ENCODE results near the gene MAMDC2.

The MAMDC2 gene

GRCh38 chr9:70065572-70065971 is 21.9 kb downstream of the MAMDC2 start:
- no peak for DNase-seq

DNA sequence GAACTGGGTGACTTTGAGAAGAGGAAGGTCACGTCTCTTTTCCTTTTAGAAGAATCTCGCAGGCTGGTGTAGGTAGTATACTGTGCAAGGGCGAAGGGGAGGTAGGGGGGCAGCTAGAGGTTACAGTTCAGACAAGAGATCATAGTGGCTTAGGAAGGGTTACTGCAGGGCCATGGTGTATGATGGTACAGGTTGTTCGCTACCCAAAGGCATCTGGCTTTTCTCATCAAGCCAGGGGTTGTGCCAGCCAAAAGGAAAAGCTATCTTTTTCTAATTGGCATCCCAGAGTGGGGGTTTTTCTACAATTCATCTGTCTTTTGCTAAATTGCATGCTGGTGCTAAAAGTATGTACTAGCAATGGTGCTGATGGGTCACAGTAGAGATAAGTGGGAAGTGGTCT is 22.8 kb downstream of the MAMDC2 start:
- DNase-seq, result no peak

DNA sequence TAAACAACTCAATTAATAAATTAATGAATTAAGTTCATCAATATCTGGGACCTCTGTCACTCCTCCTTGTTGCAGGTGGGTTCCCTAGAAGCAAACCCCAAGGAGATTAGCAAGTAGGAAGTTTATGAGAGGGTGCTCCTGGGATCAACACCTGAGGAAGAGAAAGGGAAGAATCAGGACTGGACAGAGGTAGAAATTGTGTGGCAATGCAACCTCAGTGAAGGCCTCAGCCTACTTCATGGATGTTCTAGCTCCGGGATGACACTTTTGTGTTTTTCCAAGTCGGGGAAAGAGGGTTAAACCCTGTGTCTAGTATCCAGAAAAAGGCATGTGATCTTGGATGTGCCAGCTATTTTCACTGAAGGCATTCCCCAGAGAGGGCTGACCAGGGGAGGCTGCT is 23.2 kb downstream of the MAMDC2 start:
- no peak for DNase-seq

GRCh38 chr9:70069704-70070103 is 26.1 kb downstream of the MAMDC2 start:
- no peak for DNase-seq

GRCh38 chr9:70073193-70073592 is 29.5 kb downstream of the MAMDC2 start:
- no peak for DNase-seq

DNA sequence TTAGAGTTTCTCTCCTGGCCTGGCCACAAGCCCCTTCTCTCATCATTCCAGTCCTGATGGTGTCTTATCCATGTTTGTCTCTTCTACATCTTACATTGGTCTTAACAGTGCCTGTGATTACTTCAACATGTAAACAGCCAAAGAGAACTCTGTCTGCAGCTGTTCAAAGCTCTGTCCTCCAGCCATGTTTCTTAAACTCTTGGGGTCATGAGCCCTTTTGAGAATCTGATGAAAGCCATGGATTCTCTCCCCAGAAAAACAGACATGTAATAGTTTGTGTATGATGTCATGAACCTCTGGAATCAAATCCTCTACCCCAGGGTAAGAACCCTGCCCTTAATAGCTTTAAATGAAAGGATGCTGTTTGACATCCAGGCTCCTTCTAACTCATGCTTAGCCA is 30.1 kb downstream of the MAMDC2 start:
- no peak for DNase-seq

DNA sequence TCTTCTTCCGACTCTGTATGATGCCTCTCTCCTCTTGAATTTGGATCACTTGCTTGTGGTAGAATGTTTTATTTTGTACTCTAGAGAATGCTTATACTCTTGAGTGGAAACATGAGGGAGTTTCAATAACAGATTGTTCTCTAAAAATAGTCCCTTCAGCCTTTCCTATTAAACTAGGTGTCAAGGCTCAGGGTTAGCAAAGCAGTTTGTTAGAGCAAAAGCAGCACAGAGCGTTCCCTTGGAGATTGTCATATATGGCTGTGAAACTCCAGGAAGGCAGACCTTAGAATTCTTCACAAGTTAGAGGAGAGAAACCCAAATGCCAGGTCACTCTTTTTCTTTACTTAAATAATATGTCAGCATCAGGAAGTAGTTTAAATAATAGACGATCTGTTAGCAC is 33.0 kb downstream of the MAMDC2 start:
- no peak for DNase-seq

GRCh38 chr9:70079417-70080037 is 35.9 kb downstream of the MAMDC2 start:
- DNase-seq, result peak; percentile 28

DNA sequence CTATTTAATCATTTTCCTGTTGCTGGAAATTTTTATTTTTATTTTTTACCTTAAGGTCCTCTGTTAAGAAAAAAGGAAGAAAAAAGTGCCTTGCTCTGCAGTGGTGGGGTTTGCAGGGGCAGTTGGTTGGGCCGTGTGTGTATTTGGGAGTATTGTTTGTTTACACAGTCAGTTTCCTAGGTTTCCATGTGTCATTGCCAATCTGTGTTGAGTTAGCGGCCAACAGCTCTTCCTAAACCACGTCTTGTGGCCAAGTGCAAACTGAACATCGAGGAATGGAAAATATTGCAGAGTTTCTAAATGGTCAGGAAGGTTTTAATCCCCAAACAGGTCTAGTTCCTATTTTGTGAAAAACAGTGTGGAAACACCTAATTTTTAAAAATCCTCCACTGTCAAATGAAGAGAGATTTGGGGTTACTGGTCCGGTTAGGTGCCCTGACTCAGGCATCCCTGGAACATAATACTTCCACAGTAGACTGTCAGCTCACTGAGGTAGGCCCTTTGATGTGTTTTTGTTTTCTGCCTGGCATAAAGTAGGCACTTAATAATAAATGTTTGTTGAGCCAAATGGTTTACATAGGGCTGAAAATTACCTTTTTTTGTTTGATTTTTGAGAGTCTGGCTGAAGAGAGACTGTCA is 37.0 kb downstream of the MAMDC2 start:
- DNase-seq, result no peak

DNA sequence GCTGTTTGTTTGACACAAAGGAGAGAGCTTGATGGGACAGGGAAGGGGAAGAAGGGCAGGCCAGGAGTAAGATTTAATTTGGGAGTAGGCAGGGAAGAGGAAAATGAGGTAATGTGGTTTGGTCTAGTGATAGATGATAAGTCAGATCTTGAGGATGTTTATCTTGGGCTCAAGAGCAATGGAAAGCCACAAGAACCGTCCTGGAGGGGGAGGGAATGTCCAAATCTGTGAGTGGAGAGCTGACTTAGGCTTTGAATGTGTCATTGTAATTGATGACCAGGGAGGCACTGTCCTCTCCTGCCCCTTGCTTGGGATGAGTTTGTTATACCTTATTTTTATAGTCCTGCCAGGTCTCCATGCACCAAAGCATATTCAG is 37.5 kb downstream of the MAMDC2 start:
- peak; percentile 1 for DNase-seq

- DNase-seq, result no peak
These were observed 39.8 kb downstream of the MAMDC2 start for GRCh38 chr9:70083429-70083828.

GRCh38 chr9:70085241-70085640 is 41.6 kb downstream of the MAMDC2 start:
- no peak for DNase-seq

DNA sequence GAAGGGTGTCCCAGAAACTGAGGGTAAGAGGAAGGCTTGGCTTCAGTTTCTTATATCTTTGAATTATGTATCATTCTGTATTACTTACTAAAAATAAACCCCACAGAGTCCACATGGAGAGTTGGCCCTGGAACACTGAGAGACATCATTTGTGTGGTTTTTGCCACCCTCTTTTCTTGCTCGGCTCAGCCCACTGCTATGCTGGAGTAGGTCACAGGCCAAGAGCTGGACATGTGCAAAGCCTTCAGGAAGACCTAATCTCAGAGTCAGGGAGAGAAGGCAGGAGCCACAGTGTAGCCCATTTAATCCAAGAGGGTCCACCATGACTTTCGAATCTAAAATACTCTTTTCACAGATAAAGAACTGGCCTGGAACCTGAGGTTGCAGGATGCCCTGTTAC is 47.5 kb downstream of the MAMDC2 start:
- DNase-seq, result no peak

- DNase-seq, result no peak
These were observed 47.9 kb downstream of the MAMDC2 start for GRCh38 chr9:70091572-70091971.

GRCh38 chr9:70092190-70092589 is 48.5 kb downstream of the MAMDC2 start:
- no peak for DNase-seq

GRCh38 chr9:70093095-70093494 is 49.4 kb downstream of the MAMDC2 start:
- no peak for DNase-seq

DNA sequence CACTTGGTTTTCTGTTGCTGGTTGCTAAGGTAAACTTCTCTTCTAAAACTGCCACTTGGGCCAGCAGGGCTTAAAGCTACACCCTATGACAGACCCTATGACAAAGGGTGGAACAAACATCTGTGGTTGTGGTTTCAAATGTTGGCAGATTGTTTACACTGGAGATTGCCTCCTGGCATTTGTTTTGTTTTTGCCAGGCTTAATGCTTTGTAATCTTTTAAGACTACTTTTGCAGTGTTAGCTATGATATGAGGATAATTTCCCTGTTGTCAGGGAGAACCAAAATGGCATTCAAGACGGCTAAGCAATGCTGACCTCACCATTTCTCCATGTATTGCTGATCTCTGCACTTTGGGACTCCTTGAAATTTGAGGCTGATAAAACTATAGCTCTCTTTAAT is 50.3 kb downstream of the MAMDC2 start:
- no peak for DNase-seq

DNA sequence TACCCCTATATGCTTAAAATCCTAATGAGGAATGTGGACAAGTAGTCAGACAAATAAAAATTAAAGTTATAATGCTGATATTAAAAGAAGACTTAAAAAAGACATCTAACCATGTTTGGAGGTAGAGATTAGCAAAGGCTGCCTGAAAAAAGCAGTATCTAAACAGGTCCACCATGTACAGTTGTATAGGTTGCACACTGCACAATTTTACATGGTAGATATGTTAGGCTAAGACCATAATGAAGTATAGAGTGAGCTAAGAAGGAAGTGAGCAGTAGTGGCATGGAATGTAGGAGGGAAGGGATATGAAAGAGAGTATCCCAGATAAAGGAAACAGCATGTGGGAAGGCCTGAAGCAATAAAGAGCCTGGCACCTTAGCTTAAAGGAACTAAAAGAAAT is 51.1 kb downstream of the MAMDC2 start:
- DNase-seq, result no peak

GRCh38 chr9:70097187-70097586 is 53.5 kb downstream of the MAMDC2 start:
- DNase-seq, result no peak

- no peak for DNase-seq
These were observed 56.7 kb downstream of the MAMDC2 start for GRCh38 chr9:70100362-70100761.

DNA sequence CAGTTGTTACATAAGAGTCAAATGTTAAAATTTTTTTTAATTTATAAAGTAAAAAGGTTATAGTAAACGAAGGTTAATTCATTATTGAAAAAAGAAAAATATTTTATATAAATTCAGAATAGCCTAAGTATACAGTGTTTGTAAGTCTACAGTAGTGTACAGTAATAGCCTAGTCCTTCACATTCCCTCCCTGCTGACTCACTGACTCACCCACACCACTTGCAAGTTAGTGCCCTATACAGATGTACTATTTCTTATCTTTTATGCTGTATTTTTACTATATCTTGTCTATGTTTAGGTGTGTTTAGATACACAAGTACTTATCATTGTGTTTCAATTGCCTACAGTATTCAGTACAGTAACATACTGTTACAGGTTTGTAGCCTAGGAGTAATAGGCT is 57.6 kb downstream of the MAMDC2 start:
- no peak for DNase-seq

DNA sequence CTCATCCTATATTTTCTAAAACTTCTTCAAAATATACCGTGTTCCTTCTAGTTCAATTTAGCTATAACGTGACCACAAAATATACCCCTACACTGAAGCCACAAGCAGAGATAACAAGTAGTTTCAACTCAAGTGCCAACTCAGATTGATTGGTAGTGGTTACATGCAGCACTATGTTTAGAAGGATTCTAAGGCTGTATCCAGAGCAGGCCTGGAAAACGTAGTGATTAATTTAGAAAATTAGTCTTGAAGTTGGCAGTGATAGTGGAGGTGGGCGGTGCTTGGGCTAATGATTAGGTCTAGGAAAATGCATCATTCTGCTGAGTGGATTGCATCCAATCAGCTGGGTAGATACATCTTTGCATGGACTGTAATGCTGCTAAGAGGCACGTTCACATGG is 61.5 kb downstream of the MAMDC2 start:
- no peak for DNase-seq

DNA sequence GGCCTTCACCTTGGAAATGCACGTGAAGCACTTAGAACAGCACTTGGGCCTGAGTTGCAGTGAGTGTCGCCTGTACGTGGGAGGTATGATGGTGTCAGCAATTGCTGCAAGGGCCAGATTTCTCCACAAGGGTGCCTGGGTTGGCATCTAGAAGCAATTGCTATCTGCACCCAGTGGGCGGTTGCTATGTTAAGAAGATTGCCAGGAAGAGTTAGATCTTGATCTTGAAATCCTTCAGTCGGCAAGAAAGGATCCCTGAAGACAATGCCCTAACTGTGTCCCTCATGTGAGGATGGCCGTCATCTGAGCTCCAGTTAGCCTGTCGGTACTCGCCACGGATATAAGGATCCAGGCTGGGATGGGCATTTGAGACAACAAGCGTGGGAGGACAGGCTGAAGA is 62.9 kb downstream of the MAMDC2 start:
- DNase-seq, result no peak

- peak; percentile 53 for DNase-seq
These were observed 63.9 kb downstream of the MAMDC2 start for GRCh38 chr9:70107558-70107957.

DNA sequence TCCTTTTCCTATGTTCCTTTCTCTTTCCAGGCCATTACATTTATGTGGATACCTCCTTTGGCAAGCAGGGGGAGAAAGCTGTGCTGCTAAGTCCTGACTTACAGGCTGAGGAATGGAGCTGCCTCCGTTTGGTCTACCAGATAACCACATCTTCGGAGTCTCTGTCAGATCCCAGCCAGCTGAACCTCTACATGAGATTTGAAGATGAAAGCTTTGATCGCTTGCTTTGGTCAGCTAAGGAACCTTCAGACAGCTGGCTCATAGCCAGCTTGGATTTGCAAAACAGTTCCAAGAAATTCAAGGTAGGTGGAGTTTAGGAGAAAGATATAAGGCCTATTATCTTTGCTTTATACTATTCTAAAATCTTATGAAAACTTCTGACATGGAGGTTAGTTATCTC is 64.5 kb downstream of the MAMDC2 start:
- no peak for DNase-seq

Data from NCI-H187 treated with DMSO at 0.1 percent for 48 hours (cell line).